PC-9 (cell line): Measurements from ENCODE around the gene CRYBB1. TPM values are rescaled to one million over a fixed set of nuclear protein-coding genes. Genes with fewer than 3 reads are reported as not detected.
"Not testable (repeated sequence)": the region's sequence is repeated elsewhere in the genome, so short reads cannot be mapped to it uniquely, and the experiment has no call there.

Experiments used
- BruUV-seq: library from RNA; stranded (reverse); fragments of 400-500 nt; replicated peaks from 2 replicates; lab custom pipeline; 2021; lab: Mats Ljungman, UMichigan
- CTCF ChIA-PET: fragments of 300-600 bp; sonication (Branson Sonifier 250); formaldehyde crosslinking; loops from one replicate; lab custom pipeline; 2022; ENCODE audit warnings: antibody characterized with exemption; lab: Charles Lee
- POLR2A ChIA-PET: fragments of 300-600 bp; sonication (Branson Sonifier 250); formaldehyde crosslinking; loops from one replicate; lab custom pipeline; 2022; ENCODE audit warnings: antibody characterized with exemption; ENCODE audit not compliant: unreplicated experiment; lab: Charles Lee
- DNase-seq, 2 experiments: peaks; one replicate each; pipeline versions ENCODE4 v3.0.0 to v3.0.0-alpha.2; 2015 to 2022; ENCODE audit warnings: mixed read lengths in 1 of 2
- H2AFZ ChIP-seq: fragments of 200-600 bp; sonication (generic); 2 replicates; pipeline ENCODE4 v1.8.1; 2017; ENCODE audit warnings: antibody characterized with exemption
- H3F3A ChIP-seq: fragments of 200-600 bp; sonication (generic); 2 replicates; pipeline ENCODE4 v1.8.1; 2017; ENCODE audit warnings: antibody characterized with exemption, mild to moderate bottlenecking, low read depth; ENCODE audit not compliant: insufficient read depth
- H3K27ac ChIP-seq: fragments of 200-600 bp; sonication (generic); 2 replicates; pipeline ENCODE4 v1.6.1; 2016; ENCODE audit warnings: mixed run types
- H3K27me3 ChIP-seq: fragments of 200-600 bp; sonication (generic); 2 replicates; pipeline ENCODE4 v1.6.1; 2016; ENCODE audit warnings: low read depth, mixed run types; ENCODE audit not compliant: insufficient read depth
- H3K36me3 ChIP-seq: fragments of 200-600 bp; sonication (generic); 2 replicates; pipeline ENCODE4 v1.6.1; 2016; ENCODE audit warnings: low read depth, mixed run types
- H3K4me1 ChIP-seq: fragments of 200-600 bp; sonication (generic); replicated peaks from 2 replicates; pipeline ENCODE4 v1.6.1; 2016; ENCODE audit warnings: mixed run types; ENCODE audit not compliant: insufficient read depth
- H3K4me2 ChIP-seq: fragments of 200-600 bp; sonication (generic); 2 replicates; pipeline ENCODE4 v1.6.1; 2017; ENCODE audit warnings: mixed run types
- H3K4me3 ChIP-seq: fragments of 200-600 bp; sonication (generic); 2 replicates; pipeline ENCODE4 v1.6.1; 2016; ENCODE audit warnings: mixed run types
- H3K79me2 ChIP-seq: fragments of 200-600 bp; sonication (generic); 2 replicates; pipeline ENCODE4 v1.6.1; 2017; ENCODE audit warnings: low read depth, mixed run types
- H3K9me2 ChIP-seq: fragments of 200-600 bp; sonication (generic); 2 replicates; pipeline ENCODE4 v1.8.1; 2017; ENCODE audit warnings: mild to moderate bottlenecking; ENCODE audit not compliant: insufficient read depth
- H3K9me3 ChIP-seq: fragments of 200-600 bp; sonication (generic); 2 replicates; pipeline ENCODE4 v1.8.1; 2016; ENCODE audit warnings: low read depth; ENCODE audit not compliant: insufficient read depth
- H4K20me1 ChIP-seq: fragments of 200-600 bp; sonication (generic); 2 replicates; pipeline ENCODE4 v1.8.1; 2017; ENCODE audit not compliant: insufficient read depth
- EZH2 ChIP-seq: fragments of 200-600 bp; sonication (generic); IDR thresholded peaks from 2 replicates; pipeline ENCODE4 v1.8.0; 2017; ENCODE audit warnings: antibody characterized with exemption, low read depth
- intact Hi-C: fragments of 100-400 bp; cut with micrococcal nuclease; formaldehyde crosslinking; loops from one replicate; pipeline ENCODE4 v1.10.0; 2022; ENCODE audit not compliant: unreplicated experiment
- total RNA-seq: library from RNA; stranded (reverse); gene quantifications from 2 replicates; pipeline ENCODE4 v1.2.3, GENCODE V29; 2021
- TF ChIP-seq, protein P1 (sequence below): fragments of 200-600 bp; sonication (generic); conservative IDR thresholded peaks from 2 replicates; pipeline ENCODE4 v1.6.1; 2017; ENCODE audit warnings: mixed run types, antibody characterized with exemption, mild to moderate bottlenecking, moderate library complexity

CRYBB1 gene
- total RNA-seq, 1 experiment from 2014 or later, result not detected

DNA sequence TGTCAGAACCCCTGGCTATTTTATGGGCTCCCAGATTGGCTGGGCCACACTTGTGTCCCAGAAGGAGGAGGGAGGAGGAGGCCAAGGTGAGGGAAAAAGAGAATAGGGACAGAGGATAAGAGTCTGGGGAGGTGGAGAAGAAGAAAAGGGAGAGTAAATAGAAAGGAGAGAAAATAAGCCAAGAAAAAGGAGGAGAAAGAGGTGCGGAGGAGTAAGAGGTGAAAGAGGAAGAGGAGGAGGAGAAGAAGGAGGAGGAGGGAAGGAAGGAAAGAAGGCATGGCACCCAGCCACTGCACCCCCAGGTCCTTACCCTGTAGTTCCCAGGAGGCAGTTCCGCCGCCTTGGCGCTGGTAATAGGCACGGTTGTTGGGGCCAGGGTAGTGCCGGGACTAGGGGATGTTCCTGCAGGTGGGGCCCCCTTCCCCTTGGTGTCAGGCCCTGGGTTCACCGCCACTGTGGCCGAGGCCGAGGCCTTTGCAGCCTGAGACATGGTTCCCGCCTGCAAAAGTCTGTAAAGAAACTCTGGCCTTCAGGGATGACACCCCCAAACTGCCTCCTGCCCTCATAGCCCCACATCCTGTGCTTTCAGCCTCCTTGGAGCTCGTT, 1.9 kb downstream of the CRYBB1 start:
- DNase-seq, result no peak
- BruUV-seq, result no TSS peak
- Histone ChIP-seq H3K9me2 (no peaks in the 10 kb centered on the region), H3K9me3 (no peaks in the 10 kb centered on the region), H3K27ac (no peak overlapping the region), H3K4me2 (no peak overlapping the region), H3K4me3 (no peak overlapping the region), H2AFZ (no peak overlapping the region), H3K27me3 (peaks cover 52% of the 10 kb centered on the region), H3K4me1 (no peaks in the 10 kb centered on the region), H3F3A (no peaks in the 10 kb centered on the region), H3K79me2 (no peaks in the 10 kb centered on the region), H3K36me3 (no peaks in the 10 kb centered on the region), H4K20me1 (no peaks in the 10 kb centered on the region)
- POLR2A ChIA-PET, result no interaction called here
- CTCF ChIA-PET, result no interaction called here
- intact Hi-C loops, result no loop called here
- no peak for TF ChIP-seq EZH2
- TF ChIP-seq, protein P1, sequence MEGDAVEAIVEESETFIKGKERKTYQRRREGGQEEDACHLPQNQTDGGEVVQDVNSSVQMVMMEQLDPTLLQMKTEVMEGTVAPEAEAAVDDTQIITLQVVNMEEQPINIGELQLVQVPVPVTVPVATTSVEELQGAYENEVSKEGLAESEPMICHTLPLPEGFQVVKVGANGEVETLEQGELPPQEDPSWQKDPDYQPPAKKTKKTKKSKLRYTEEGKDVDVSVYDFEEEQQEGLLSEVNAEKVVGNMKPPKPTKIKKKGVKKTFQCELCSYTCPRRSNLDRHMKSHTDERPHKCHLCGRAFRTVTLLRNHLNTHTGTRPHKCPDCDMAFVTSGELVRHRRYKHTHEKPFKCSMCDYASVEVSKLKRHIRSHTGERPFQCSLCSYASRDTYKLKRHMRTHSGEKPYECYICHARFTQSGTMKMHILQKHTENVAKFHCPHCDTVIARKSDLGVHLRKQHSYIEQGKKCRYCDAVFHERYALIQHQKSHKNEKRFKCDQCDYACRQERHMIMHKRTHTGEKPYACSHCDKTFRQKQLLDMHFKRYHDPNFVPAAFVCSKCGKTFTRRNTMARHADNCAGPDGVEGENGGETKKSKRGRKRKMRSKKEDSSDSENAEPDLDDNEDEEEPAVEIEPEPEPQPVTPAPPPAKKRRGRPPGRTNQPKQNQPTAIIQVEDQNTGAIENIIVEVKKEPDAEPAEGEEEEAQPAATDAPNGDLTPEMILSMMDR, result no peak

DNA sequence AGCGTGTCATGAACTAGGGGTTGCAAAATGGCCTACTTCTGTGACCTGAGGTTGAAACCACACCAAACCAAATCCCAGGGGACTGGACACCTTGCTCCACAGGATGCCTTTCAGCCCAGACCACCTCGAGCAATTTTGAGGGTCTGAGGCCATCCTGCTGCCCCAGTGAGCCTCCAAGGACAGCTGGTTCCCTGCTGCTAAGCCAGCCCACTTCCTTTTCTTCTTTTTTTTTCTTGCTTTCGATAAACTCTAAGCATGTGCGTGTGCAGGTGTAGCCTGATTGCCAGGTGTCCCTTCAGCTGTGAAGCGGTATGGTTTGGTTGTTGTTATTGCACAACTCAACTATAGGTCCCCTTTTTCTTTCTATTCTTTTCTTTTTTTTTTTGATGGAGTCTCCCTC, 2.7 kb downstream of the CRYBB1 start:
- no TSS peak for BruUV-seq
- Histone ChIP-seq H3K9me3 (no peaks in the 10 kb centered on the region), H3K36me3 (no peaks in the 10 kb centered on the region), H3K4me1 (no peaks in the 10 kb centered on the region), H3K9me2 (no peaks in the 10 kb centered on the region), H3K4me3 (no peak overlapping the region), H3F3A (no peaks in the 10 kb centered on the region), H3K27me3 (peaks cover 50% of the 10 kb centered on the region), H4K20me1 (no peaks in the 10 kb centered on the region), H3K4me2 (no peak overlapping the region), H3K27ac (no peak overlapping the region), H3K79me2 (no peaks in the 10 kb centered on the region), H2AFZ (no peak overlapping the region)
- TF ChIP-seq EZH2, result no peak
- TF ChIP-seq, protein P1, result no peak
- intact Hi-C loops, result no loop called here
- no peak for DNase-seq
- POLR2A ChIA-PET, result no interaction called here
- CTCF ChIA-PET, result no interaction called here

DNA sequence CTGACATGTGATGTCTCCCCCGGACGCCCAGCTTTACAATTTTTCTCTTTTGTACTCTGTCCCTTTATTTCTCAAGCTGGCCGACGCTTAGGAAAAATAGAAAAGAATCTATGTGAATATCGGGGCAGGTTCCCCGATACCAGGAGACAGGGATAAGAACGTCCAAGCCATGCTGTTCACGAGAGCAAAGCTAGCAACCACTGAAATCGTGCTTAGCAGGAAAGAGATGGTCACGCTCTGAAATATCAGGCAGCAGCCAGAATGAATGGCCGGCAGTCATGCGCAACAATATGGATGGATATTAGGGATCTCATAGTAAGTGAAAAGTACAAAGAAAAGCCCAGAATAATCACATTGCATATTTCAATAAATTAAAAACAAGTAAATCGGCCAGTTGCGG, 3.5 kb downstream of the CRYBB1 start:
- no peak overlapping the region for H3K27ac ChIP-seq
- H3K4me2 ChIP-seq, result no peak overlapping the region
- no peak overlapping the region for H3K4me3 ChIP-seq
- intact Hi-C loops, result no loop called here
- H3K4me1 ChIP-seq, result no peaks in the 10 kb centered on the region
- H3K36me3 ChIP-seq, result no peaks in the 10 kb centered on the region
- no peaks in the 10 kb centered on the region for H3K79me2 ChIP-seq
- H3F3A ChIP-seq, result no peaks in the 10 kb centered on the region
- H3K9me2 ChIP-seq, result no peaks in the 10 kb centered on the region
- H3K9me3 ChIP-seq, result no peaks in the 10 kb centered on the region
- H4K20me1 ChIP-seq, result no peaks in the 10 kb centered on the region
- ChIA-PET POLR2A (no interaction called here), CTCF (no interaction called here)
- DNase-seq, result no peak
- no TSS peak for BruUV-seq
- H3K27me3 ChIP-seq, result peaks cover 49% of the 10 kb centered on the region
- no peak for TF ChIP-seq EZH2
- TF ChIP-seq, protein P1, result no peak
- no peak overlapping the region for H2AFZ ChIP-seq

DNA sequence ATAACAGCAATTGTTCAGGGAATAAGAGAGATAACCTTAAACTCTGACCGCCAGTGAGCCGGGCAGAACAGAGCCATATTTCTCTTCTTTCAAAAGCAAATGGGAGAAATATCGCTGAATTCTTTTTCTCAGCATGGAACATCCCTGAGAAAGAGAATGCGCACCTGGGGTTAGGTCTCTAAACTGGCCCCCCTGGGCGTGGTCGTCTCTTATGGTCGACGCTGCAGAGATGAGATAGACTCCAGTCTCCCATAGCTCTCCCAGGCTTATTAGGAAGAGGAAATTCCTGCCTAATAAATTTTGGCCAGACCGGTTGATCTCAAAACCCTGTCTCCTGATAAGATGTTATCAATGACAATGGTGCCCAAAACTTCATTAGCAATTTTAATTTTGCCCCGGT, 4.1 kb downstream of the CRYBB1 start:
- H3K9me2 ChIP-seq, CTCF ChIA-PET, POLR2A ChIA-PET, H3K9me3 ChIP-seq, H2AFZ ChIP-seq, intact Hi-C loops, H3K4me1 ChIP-seq, DNase-seq, H3K4me3 ChIP-seq, BruUV-seq, H3K36me3 ChIP-seq, H3K27ac ChIP-seq, H4K20me1 ChIP-seq, H3K79me2 ChIP-seq, H3F3A ChIP-seq, H3K4me2 ChIP-seq: not testable (repeated sequence)
- peaks cover 49% of the 10 kb centered on the region for H3K27me3 ChIP-seq
